GM06990 (cell line): ENCODE measurements around the gene TTLL10.

ENCODE experiments used
- DNase-seq: peaks from one replicate; pipeline ENCODE4 v3.0.0-alpha.2; 2011; ENCODE audit not compliant: insufficient read length; ENCODE audit errors: extremely low read depth
- H3K27me3 ChIP-seq: replicated peaks from 2 replicates; pipeline ENCODE4 v1.6.0; 2011; ENCODE audit warnings: low read length; ENCODE audit not compliant: control insufficient read depth, insufficient read depth
- H3K36me3 ChIP-seq: 2 replicates; pipeline ENCODE4 v1.5.1; 2011; ENCODE audit warnings: low read length; ENCODE audit not compliant: control insufficient read depth, insufficient read depth
- H3K4me3 ChIP-seq: replicated peaks from 2 replicates; pipeline ENCODE4 v1.5.1; 2011; ENCODE audit warnings: low read depth, mild to moderate bottlenecking, control low read depth, low read length
- TF ChIP-seq, protein P1 (sequence below): IDR thresholded peaks from 2 replicates; pipeline ENCODE4 v1.5.1; 2011; ENCODE audit warnings: low read length, control low read depth, mild to moderate bottlenecking, inconsistent platforms; ENCODE audit not compliant: insufficient read depth, poor library complexity, severe bottlenecking

The TTLL10 gene

DNA sequence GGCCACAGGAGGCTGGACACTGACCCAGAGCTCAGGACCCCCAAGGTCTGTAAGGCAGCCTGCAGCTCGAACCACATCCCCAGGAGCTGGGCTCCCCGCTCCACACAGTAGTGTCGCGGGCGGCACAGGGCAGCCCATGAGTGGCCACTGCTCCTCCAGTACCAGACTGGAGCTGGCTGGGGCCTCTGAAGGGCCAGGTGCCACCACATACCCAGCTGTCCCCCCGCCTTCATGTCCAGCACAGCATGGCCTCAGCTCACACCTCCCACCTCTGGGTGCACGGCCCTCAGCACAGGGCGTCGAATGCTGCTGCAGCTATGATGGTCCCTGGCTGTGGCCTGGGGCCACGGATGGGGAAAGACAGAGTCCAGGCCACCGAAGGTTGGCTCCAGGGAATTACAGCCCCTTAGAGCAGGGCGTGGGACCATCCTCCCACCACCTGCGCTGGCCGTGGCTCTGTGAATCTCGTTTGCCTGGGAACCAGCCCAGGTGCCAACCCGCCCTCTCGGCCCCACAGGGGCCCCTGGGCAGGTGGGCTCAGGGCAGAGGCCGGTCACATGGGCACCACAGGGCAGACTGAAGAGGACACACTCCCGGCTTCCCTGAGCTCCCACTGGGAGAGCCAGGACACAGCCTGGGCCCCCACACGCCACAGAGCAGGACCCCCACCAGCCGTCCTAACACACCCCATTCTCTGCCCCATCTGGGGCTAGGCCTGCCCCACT lies 42.4 kb downstream of the TTLL10 start:
- Histone ChIP-seq H3K4me3 (no peak overlapping the region), H3K36me3 (peaks cover 29% of the 10 kb centered on the region), H3K27me3 (no peaks in the 10 kb centered on the region)
- DNase-seq = no peak
- TF ChIP-seq, protein P1, sequence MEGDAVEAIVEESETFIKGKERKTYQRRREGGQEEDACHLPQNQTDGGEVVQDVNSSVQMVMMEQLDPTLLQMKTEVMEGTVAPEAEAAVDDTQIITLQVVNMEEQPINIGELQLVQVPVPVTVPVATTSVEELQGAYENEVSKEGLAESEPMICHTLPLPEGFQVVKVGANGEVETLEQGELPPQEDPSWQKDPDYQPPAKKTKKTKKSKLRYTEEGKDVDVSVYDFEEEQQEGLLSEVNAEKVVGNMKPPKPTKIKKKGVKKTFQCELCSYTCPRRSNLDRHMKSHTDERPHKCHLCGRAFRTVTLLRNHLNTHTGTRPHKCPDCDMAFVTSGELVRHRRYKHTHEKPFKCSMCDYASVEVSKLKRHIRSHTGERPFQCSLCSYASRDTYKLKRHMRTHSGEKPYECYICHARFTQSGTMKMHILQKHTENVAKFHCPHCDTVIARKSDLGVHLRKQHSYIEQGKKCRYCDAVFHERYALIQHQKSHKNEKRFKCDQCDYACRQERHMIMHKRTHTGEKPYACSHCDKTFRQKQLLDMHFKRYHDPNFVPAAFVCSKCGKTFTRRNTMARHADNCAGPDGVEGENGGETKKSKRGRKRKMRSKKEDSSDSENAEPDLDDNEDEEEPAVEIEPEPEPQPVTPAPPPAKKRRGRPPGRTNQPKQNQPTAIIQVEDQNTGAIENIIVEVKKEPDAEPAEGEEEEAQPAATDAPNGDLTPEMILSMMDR = no peak

DNA sequence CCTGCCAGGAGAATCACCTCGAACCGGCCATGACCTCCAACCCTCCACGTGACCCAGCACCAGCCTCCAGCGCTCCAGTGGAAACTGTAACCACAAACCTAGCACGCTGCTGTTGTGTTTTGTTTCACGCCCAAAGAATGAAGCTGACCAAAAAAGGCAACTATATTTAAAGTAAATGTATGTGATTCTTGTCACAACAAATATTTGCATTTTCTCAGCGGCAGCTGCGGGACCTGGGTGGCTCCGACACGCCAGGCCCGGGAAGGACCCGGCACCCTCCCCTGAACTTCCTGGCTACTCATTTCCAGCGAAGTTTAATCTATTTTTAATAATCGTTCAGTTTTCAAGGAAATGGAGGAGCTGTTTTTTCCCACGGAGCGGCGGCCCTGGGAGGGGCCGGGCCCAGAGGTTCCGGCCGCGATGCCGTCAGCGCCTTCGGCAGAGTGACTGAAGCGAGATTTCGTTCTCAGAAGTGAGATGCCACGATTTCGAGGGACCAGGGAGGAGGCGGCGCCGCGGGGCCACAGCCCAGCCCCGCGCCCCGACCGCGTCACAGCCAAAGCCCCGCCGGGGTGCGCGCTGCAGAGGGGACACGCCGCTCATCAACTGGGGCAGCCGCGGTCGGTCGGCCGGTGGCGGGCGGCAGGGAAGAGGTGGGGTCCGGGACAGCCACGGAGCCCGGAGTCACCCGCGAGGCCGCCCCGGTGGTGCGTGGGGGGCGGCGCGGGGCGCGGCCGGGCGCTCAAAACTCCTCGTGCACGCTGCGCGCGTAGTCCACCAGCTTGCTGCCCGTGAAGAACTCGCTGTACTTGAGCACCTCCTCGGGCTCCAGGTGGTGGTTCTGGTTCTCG lies 43.3 kb downstream of the TTLL10 start:
- DNase-seq = no peak
- TF ChIP-seq, protein P1 = no peak
- Histone ChIP-seq H3K36me3 (peaks cover 32% of the 10 kb centered on the region), H3K4me3 (no peak overlapping the region), H3K27me3 (no peaks in the 10 kb centered on the region)

DNA sequence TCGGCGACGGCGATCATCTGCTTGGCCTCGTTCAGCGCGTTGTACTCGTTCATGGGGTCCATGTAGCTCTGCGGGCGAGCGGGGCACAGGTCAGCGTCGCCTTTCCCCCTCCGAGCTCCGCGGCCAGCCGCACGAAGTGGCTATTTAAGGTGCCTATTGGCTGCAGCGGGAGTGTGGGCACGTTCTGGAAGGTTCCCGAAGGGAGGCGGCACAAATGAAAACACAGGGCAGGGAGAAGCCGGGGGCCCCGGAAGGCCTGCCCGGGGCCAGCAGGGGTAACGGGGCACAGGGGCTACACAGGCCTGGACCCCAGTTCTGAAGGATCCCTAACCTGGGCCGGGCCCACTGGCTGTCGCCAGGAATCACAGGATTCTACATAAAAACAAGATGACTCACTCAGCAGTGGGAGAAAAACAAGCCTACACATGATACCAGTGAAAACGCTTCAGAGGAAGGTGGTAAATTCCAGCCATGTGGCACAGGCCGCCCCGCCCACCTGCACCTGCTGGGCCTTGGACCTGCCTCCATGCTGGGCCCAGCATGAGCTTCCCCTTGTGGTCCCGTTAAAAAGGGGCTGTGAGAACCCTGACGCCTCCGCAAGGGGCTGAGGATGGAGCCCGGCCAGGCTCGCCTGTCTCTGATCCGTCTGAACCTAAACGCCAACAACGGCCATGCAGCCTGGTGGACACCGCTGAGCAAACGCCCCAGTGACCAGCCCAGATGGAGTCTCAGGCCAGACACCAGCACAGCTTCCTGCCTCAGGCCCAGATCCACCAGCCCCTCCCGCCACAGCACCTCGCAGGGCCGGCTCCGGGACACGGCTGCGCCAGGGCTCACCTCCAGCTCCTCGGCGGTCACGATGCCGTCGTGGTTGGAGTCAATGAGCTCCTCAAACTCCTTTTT lies 44.2 kb downstream of the TTLL10 start:
- TF ChIP-seq, protein P1 = no peak
- Histone ChIP-seq H3K36me3 (peaks cover 36% of the 10 kb centered on the region), H3K27me3 (no peaks in the 10 kb centered on the region), H3K4me3 (no peak overlapping the region)
- DNase-seq = no peak

DNA sequence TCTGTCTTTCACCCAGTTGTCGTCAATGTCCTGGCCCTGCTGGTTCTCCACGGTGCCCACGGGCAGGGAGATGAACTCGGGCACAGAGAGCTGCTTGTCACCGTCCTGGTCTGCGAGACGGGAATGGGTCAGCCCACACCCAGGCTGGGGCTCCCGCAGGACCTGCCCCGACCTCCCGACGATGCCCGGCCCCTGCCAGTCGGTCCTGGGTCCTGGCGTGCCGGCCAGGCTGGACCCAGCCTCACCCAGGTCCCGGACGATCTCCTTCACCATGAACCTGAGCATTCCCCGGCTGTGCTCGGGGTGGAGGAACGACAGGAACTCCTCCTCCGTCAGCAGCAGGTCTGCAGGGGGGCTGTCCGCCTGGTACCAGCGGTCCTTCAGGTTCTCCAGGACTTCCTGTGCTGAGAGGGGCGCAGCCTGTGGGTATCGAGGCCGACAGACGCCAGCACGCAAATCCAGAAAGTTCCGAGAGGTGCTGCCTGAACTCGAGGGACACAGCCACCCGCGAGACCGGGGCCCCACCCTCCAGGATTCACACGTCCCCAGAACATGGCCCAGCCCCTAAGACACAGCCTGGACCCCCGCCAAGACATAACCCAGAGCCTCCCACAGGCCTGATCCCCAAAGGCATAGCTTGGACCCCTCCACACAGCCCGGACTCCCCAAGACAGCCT lies 45.0 kb downstream of the TTLL10 start:
- Histone ChIP-seq H3K27me3 (no peaks in the 10 kb centered on the region), H3K36me3 (peaks cover 41% of the 10 kb centered on the region), H3K4me3 (no peak overlapping the region)
- no peak for DNase-seq
- TF ChIP-seq, protein P1 = no peak

DNA sequence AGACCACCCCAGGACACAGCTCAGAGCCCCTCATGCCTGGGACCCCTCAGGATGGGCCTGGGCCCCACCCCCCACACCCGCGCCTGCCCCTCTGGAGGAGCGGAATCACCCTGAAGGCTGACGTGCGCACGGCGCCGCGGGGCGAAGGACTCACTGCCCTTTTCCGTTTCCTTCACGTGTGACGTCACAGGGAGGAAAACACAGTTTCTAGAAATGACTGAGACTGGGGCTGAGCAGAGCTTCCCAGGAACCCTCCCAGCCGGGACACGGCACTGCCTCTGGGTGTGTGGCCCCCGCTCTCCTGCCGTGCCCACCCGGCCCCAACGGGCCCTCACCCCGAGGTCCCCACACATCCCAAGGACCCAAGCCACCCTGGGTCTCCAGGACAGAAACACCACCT lies 45.7 kb downstream of the TTLL10 start:
- Histone ChIP-seq H3K4me3 (no peak overlapping the region), H3K27me3 (no peaks in the 10 kb centered on the region), H3K36me3 (peaks cover 41% of the 10 kb centered on the region)
- no peak for DNase-seq
- TF ChIP-seq, protein P1 = no peak
